ENCODE data around the gene HGFAC. TPM values are rescaled to one million over a fixed set of nuclear protein-coding genes. Genes with fewer than 3 reads are reported as not detected.

HGFAC gene
- total and polyA plus RNA-seq, 8 donors, result 0.50 to 3.4 (median 1.2) TPM; not detected in 5

- 65 to 83% (median 80%) methylated on average over 4 to 5 of the region's 5 CpGs for WGBS, 5 donors
- peaks cover 0 to 38% (median 11%) of the 10 kb centered on the region in 3 donors for H3K27me3 ChIP-seq
- intact Hi-C loops (cut with DNase I; ENCODE audit: low total_unique reads), result no loop called here
- TF ChIP-seq, protein P1, sequence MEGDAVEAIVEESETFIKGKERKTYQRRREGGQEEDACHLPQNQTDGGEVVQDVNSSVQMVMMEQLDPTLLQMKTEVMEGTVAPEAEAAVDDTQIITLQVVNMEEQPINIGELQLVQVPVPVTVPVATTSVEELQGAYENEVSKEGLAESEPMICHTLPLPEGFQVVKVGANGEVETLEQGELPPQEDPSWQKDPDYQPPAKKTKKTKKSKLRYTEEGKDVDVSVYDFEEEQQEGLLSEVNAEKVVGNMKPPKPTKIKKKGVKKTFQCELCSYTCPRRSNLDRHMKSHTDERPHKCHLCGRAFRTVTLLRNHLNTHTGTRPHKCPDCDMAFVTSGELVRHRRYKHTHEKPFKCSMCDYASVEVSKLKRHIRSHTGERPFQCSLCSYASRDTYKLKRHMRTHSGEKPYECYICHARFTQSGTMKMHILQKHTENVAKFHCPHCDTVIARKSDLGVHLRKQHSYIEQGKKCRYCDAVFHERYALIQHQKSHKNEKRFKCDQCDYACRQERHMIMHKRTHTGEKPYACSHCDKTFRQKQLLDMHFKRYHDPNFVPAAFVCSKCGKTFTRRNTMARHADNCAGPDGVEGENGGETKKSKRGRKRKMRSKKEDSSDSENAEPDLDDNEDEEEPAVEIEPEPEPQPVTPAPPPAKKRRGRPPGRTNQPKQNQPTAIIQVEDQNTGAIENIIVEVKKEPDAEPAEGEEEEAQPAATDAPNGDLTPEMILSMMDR (IDR thresholded peaks at IDR 0.05), result no peak
- TF ChIP-seq EP300 (IDR thresholded peaks at IDR 0.05) (no peak), POLR2AphosphoS5 (IDR thresholded peaks at IDR 0.05) (no peak)
- no peak overlapping the region for H3K4me3 ChIP-seq
- DNase-seq, result no peak
- peak overlapping the region; percentile 71 to 82 (median 73) for H3K27ac ChIP-seq
- peaks cover under 1 to 8% (median 3%) of the 10 kb centered on the region in 4 donors for H3K9me3 ChIP-seq
- peaks cover 8 to 40% (median 36%) of the 10 kb centered on the region in 4 donors for H3K4me1 ChIP-seq
- H3K36me3 ChIP-seq, result no peaks in the 10 kb centered on the region
These were observed 19.2 kb downstream of the HGFAC start for GRCh38 chr4:3460926-3461325.

- TF ChIP-seq POLR2AphosphoS5 (IDR thresholded peaks at IDR 0.05), result peak; percentile 23 to 69 (median 67)
- no peak for TF ChIP-seq POLR2A (IDR thresholded peaks at IDR 0.05)
- TF ChIP-seq EP300 (IDR thresholded peaks at IDR 0.05), result no peak
- TF ChIP-seq, protein P1 (IDR thresholded peaks at IDR 0.05), result no peak
- Histone ChIP-seq H3K27ac (peak overlapping the region; percentile 71 to 82 (median 73)), H3K4me3 (no peak overlapping the region), H3K27me3 (peaks cover 0 to 42% (median 11%) of the 10 kb centered on the region in 3 donors), H3K4me1 (peaks cover 8 to 40% (median 36%) of the 10 kb centered on the region in 4 donors), H3K9me3 (peaks cover 0 to under 1% (median 0%) of the 10 kb centered on the region in 4 donors), H3K36me3 (no peaks in the 10 kb centered on the region)
- intact Hi-C loops (cut with DNase I; ENCODE audit: low total_unique reads), result no loop called here
- DNase-seq, result peak; percentile 85 to 96
- 29 to 59% (median 38%) methylated on average over 14 to 25 of the region's 25 CpGs for WGBS, 5 donors
These were observed 19.9 kb downstream of the HGFAC start for GRCh38 chr4:3461515-3462291.

DNA sequence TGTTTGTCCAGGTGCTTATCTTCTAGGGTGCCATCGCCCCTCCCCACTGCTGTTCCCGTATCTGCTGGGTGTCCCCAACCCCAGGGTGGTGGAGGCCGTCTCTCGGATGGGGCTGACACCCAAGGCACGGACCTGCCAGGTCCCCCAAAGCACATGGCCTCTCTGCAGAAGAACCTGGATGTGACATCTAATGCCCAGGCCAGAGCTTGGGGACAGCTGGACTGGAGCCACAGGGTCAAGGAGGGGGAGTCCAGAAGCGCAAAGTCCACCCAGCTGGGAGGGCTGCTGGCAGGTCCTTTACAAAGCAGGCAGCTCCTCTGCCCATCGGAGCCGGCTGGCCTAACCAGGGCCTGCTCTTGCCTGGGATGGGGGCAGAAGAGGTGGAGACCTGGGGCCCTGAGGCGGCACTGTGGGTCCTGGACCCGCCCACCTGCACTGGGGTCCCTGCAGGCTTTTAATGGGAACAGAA lies 20.6 kb downstream of the HGFAC start:
- no peaks in the 10 kb centered on the region for H3K36me3 ChIP-seq
- H3K9me3 ChIP-seq, result no peaks in the 10 kb centered on the region
- TF ChIP-seq EP300 (IDR thresholded peaks at IDR 0.05) (no peak), POLR2AphosphoS5 (IDR thresholded peaks at IDR 0.05) (no peak), POLR2A (IDR thresholded peaks at IDR 0.05) (no peak)
- TF ChIP-seq, protein P1 (IDR thresholded peaks at IDR 0.05), result no peak
- 48 to 77% (median 66%) methylated on average over 5 to 10 of the region's 10 CpGs for WGBS, 5 donors
- peaks cover 8 to 40% (median 36%) of the 10 kb centered on the region in 4 donors for H3K4me1 ChIP-seq
- DNase-seq, result no peak
- H3K27ac ChIP-seq, result peak overlapping the region; percentile 71 to 82 (median 73)
- intact Hi-C loops (cut with DNase I; ENCODE audit: low total_unique reads), result no loop called here
- no peak overlapping the region for H3K4me3 ChIP-seq
- peaks cover 0 to 42% (median 11%) of the 10 kb centered on the region in 3 donors for H3K27me3 ChIP-seq

GRCh38 chr4:3462790-3463415 lies 21.1 kb downstream of the HGFAC start, which contains the start of gene DOK7:
DOK7 (plus strand) TSS chr4:3463306; CDS start chr4:3463376, 70 bp downstream.
- peaks cover 0 to 42% (median 11%) of the 10 kb centered on the region in 3 donors for H3K27me3 ChIP-seq
- no peaks in the 10 kb centered on the region for H3K9me3 ChIP-seq
- peak within 1 kb of the TSS; percentile 71 to 82 (median 73) for H3K27ac ChIP-seq
- H3K4me3 ChIP-seq, result peak within 1 kb of the TSS; percentile 58 to 63 (median 62)
- WGBS, 5 donors, result 4 to 6% (median 5%) methylated on average over 12 to 44 of the region's 44 CpGs
- peak; percentile 69 to 77 for DNase-seq
- no peaks in the 10 kb centered on the region for H3K36me3 ChIP-seq
- peaks cover 8 to 40% (median 36%) of the 10 kb centered on the region in 4 donors for H3K4me1 ChIP-seq
- intact Hi-C loops (cut with DNase I; ENCODE audit: low total_unique reads), result no loop called here
- no peak for TF ChIP-seq EP300 (IDR thresholded peaks at IDR 0.05)
- TF ChIP-seq POLR2AphosphoS5 (IDR thresholded peaks at IDR 0.05), result peak in 1 of 3 donors; percentile 15
